Upper lobe of left lung (tissue), 6 donors: ENCODE data around the gene CCDC171. TPM values are rescaled to one million over a fixed set of nuclear protein-coding genes. Genes with fewer than 3 reads are reported as not detected.

ENCODE experiments used
- ATAC-seq, 2 donors: fragments of 200-7000 bp; cut with Tn5 transposase; one replicate each; pipeline ENCODE4 v1.9.1; 2022; ENCODE audit warnings: mild to moderate bottlenecking in 2 of 2, moderate library complexity in 2 of 2; ENCODE audit not compliant: low FRiP score in 2 of 2
- DNase-seq, 2 donors: peaks; one replicate each; pipeline ENCODE4 v3.0.0-alpha.2; 2019 to 2020
- H3K27ac ChIP-seq, 4 donors: fragments of 200-600 bp; sonication (generic); one replicate each; pipeline ENCODE4 v1.5.1; 2016 to 2019
- H3K27me3 ChIP-seq, 4 donors: fragments of 200-600 bp; sonication (generic); one replicate each; pipeline ENCODE4 v1.5.1; 2017 to 2019
- H3K36me3 ChIP-seq, 4 donors: fragments of 200-600 bp; sonication (generic); one replicate each; pipeline ENCODE4 v1.5.1; 2016 to 2019
- H3K4me1 ChIP-seq, 4 donors: fragments of 200-600 bp; sonication (generic); one replicate each; pipeline ENCODE4 v1.5.1; 2018 to 2019
- H3K4me3 ChIP-seq, 4 donors: fragments of 200-600 bp; sonication (generic); one replicate each; pipeline ENCODE4 v1.5.1; 2017 to 2019; ENCODE audit warnings: mild to moderate bottlenecking in 2 of 4, moderate library complexity in 1 of 4
- H3K9me3 ChIP-seq, 4 donors: fragments of 200-600 bp; sonication (generic); one replicate each; pipeline ENCODE4 v1.5.1; 2018 to 2019
- EP300 ChIP-seq, 4 donors: sonication (generic); formaldehyde crosslinking; IDR thresholded peaks; one replicate each; pipeline ENCODE4 v1.5.1; 2017; ENCODE audit warnings: antibody characterized with exemption in 4 of 4, control low read depth in 2 of 4
- POLR2A ChIP-seq, 4 donors: fragments of 450-650 bp; IDR thresholded peaks; one replicate each; pipeline ENCODE4 v1.5.1; 2016 to 2017; ENCODE audit warnings: antibody characterized with exemption in 4 of 4, mild to moderate bottlenecking in 2 of 4
- POLR2AphosphoS5 ChIP-seq, 2 donors: sonication (generic); formaldehyde crosslinking; IDR thresholded peaks; one replicate each; pipeline ENCODE4 v1.5.1; 2017; ENCODE audit warnings: antibody characterized with exemption in 2 of 2
- WGBS, 2 donors: methylation state at CpG; one replicate each; pipeline ENCODE4 v1.1.5; 2017 to 2018; 5-methylcytosine and 5-hydroxymethylcytosine counted together
- total RNA-seq, 6 donors: library from RNA; depleted of rRNA in 4 of 6; stranded (reverse); fragments of >200 nt in 4 of 6; gene quantifications; one replicate each; pipeline versions ENCODE4 v1.1.0 to v1.2.1, GENCODE V29; 2016 to 2021
- TF ChIP-seq, protein P1 (sequence below), 6 experiments: fragments of 450-650 bp in 4 of 6; fragments of 200-600 bp in 2 of 6; sonication (generic) in 2 of 6; IDR thresholded peaks; one replicate each; pipeline ENCODE4 v1.5.1; 2016 to 2019; ENCODE audit warnings: antibody characterized with exemption in 6 of 6
- donor health status: DM: no; HTN: no; CAD: no; lungs with moderate emphysema.
- donor health status: DM: no; HTN: yes; CAD: no; lungs with severe emphysema.

The CCDC171 gene
- total RNA-seq, 6 donors from 2014 or later, result 2.4 to 16.8 (median 6.6) TPM

GRCh38 chr9:15744196-15744595, 191.4 kb downstream of the CCDC171 start:
- WGBS, 2 donors, result 94 to 95% methylated on average over 3 of the region's 3 CpGs
- ATAC-seq, result no peak
- no peak overlapping the region for H3K27ac ChIP-seq

GRCh38 chr9:15746905-15747304, 194.1 kb downstream of the CCDC171 start:
- no peak for ATAC-seq

More at GRCh38 chr9:15744196-15744595, 191.4 kb downstream of the CCDC171 start:
- Histone ChIP-seq H3K4me1 (no peaks in the 10 kb centered on the region), H3K4me3 (no peak overlapping the region), H3K9me3 (no peaks in the 10 kb centered on the region), H3K27me3 (no peaks in the 10 kb centered on the region), H3K36me3 (peaks cover 0 to 4% (median 0%) of the 10 kb centered on the region in 4 donors)
- no peak for DNase-seq
- TF ChIP-seq POLR2AphosphoS5 (IDR thresholded peaks at IDR 0.05) (no peak), POLR2A (IDR thresholded peaks at IDR 0.05) (no peak), EP300 (IDR thresholded peaks at IDR 0.05) (no peak)
- TF ChIP-seq, protein P1, sequence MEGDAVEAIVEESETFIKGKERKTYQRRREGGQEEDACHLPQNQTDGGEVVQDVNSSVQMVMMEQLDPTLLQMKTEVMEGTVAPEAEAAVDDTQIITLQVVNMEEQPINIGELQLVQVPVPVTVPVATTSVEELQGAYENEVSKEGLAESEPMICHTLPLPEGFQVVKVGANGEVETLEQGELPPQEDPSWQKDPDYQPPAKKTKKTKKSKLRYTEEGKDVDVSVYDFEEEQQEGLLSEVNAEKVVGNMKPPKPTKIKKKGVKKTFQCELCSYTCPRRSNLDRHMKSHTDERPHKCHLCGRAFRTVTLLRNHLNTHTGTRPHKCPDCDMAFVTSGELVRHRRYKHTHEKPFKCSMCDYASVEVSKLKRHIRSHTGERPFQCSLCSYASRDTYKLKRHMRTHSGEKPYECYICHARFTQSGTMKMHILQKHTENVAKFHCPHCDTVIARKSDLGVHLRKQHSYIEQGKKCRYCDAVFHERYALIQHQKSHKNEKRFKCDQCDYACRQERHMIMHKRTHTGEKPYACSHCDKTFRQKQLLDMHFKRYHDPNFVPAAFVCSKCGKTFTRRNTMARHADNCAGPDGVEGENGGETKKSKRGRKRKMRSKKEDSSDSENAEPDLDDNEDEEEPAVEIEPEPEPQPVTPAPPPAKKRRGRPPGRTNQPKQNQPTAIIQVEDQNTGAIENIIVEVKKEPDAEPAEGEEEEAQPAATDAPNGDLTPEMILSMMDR (IDR thresholded peaks at IDR 0.05), result no peak

DNA sequence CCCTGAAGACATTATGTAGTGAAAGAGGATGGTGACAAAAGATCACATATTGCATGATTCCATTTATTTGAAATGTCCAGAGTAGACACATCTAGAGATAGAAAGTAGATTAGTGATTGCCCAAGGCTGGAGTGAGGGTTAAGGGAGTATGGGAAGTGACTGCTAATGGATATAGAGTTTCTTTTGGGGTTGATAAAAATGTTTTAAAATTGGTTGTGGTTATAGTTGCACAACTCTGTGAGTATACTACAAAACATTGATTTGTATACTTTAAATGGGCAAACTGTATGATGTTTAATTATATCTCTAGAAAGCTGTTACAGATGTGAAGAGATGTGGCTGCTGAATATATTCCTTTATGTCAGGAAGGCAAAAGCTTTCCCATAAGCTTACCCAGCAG, 202.8 kb downstream of the CCDC171 start:
- no peak for ATAC-seq
- TF ChIP-seq POLR2A (IDR thresholded peaks at IDR 0.05), result no peak
- no peak for TF ChIP-seq POLR2AphosphoS5 (IDR thresholded peaks at IDR 0.05)
- no peak for TF ChIP-seq EP300 (IDR thresholded peaks at IDR 0.05)
- TF ChIP-seq, protein P1 (IDR thresholded peaks at IDR 0.05), result no peak

More at GRCh38 chr9:15746905-15747304, 194.1 kb downstream of the CCDC171 start:
- Histone ChIP-seq H3K27ac (no peak overlapping the region), H3K4me3 (no peak overlapping the region), H3K36me3 (peaks cover 0 to 4% (median 0%) of the 10 kb centered on the region in 4 donors), H3K4me1 (no peaks in the 10 kb centered on the region), H3K9me3 (no peaks in the 10 kb centered on the region), H3K27me3 (no peaks in the 10 kb centered on the region)
- 89 to 90% methylated on average over 2 to 7 of the region's 7 CpGs for whole genome bisulfite sequencing, 2 donors
- TF ChIP-seq, protein P1 (IDR thresholded peaks at IDR 0.05), result no peak
- TF ChIP-seq POLR2A (IDR thresholded peaks at IDR 0.05), result no peak
- TF ChIP-seq EP300 (IDR thresholded peaks at IDR 0.05), result no peak
- TF ChIP-seq POLR2AphosphoS5 (IDR thresholded peaks at IDR 0.05), result no peak
- DNase-seq, result no peak

GRCh38 chr9:15761551-15761950, 208.7 kb downstream of the CCDC171 start:
- H3K4me1 ChIP-seq, result no peaks in the 10 kb centered on the region
- no peak for DNase-seq
- no peaks in the 10 kb centered on the region for H3K9me3 ChIP-seq
- 92 to 95% methylated on average over 2 of the region's 2 CpGs for WGBS, 2 donors
- H3K27ac ChIP-seq, result no peak overlapping the region
- H3K4me3 ChIP-seq, result no peak overlapping the region
- H3K36me3 ChIP-seq, result no peaks in the 10 kb centered on the region
- H3K27me3 ChIP-seq, result no peaks in the 10 kb centered on the region
- no peak for ATAC-seq
- TF ChIP-seq EP300 (IDR thresholded peaks at IDR 0.05), result no peak
- TF ChIP-seq POLR2AphosphoS5 (IDR thresholded peaks at IDR 0.05), result no peak
- no peak for TF ChIP-seq POLR2A (IDR thresholded peaks at IDR 0.05)
- TF ChIP-seq, protein P1 (IDR thresholded peaks at IDR 0.05), result no peak

More for the DNA sequence above, 202.8 kb downstream of the CCDC171 start:
- Histone ChIP-seq H3K4me1 (no peaks in the 10 kb centered on the region), H3K27ac (no peak overlapping the region), H3K4me3 (no peak overlapping the region), H3K27me3 (no peaks in the 10 kb centered on the region), H3K36me3 (no peaks in the 10 kb centered on the region), H3K9me3 (no peaks in the 10 kb centered on the region)
- DNase-seq, result no peak

DNA sequence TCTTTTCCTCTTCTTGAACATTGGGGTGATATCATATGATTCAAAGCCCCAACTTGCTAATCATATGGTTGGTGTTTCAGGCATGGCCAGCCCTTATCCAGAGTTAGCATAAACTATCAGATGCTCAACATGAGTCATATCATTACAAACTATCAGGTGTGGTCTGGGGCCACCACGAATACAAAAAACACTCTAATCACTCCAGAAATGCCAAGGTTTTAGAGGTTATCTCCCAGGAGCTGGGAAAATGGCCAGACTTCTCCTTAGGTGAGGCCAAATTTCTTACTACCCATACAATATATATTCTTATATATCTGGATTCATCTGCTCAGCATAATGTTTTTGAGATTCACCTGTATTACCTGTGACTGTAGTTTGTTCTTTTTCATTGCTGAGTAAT, 210.5 kb downstream of the CCDC171 start:
- Histone ChIP-seq H3K27me3 (no peaks in the 10 kb centered on the region), H3K4me3 (no peak overlapping the region), H3K36me3 (no peaks in the 10 kb centered on the region), H3K9me3 (no peaks in the 10 kb centered on the region), H3K27ac (no peak overlapping the region), H3K4me1 (no peaks in the 10 kb centered on the region)
- 82 to 90% methylated on average over 1 of the region's 1 CpG for WGBS, 2 donors
- no peak for ATAC-seq
- TF ChIP-seq EP300 (IDR thresholded peaks at IDR 0.05) (no peak), POLR2AphosphoS5 (IDR thresholded peaks at IDR 0.05) (no peak), POLR2A (IDR thresholded peaks at IDR 0.05) (no peak)
- TF ChIP-seq, protein P1 (IDR thresholded peaks at IDR 0.05), result no peak
- no peak for DNase-seq
